ENCODE results near the gene ARHGAP19.

ARHGAP19 gene

DNA sequence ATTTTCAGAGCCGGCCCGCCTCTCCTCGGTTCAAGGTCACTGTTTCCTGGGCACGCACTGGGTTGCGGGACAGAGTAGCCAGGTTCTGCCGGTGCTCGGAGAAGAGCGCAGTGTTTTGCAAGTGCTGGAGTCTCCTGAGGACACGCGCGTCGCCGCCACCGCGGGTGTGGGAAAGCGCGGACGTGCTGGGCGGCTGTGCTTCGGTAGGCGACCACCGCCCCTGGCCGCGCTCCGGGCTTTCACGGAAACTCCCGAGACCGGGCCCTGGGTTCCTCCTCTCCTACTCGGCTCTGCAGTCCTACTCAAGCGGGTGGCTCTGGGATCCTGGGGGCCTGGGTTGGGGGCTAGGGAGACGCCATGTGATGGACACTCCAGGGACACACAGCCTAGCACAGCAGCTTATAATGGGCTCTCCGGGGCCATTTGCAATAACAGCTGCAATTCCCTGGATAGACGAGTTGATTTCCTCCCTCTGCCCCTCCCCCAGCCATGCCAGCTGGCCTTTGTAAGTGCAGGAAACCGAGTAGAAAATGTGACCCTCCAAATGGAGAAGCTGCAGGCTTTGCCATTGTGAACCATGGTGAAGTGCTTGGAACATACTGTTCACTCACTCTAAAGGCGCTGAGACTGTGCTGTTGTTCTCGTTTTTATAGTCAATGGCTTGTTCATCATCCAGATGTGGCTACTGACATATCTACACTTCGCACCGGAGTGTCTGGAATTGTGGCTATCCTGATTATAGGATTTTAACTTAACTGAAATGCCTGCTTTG is 28.8 kb upstream of the ARHGAP19 start:
- ATAC-seq, result no peak
- TF ChIP-seq ARNTL (CRISPR knock-in tag; IDR thresholded peaks at IDR 0.05; ENCODE audit: borderline replicate concordance, low read depth) (no peak), ZNF70 (CRISPR knock-in tag; IDR thresholded peaks at IDR 0.05) (no peak), GLIS3 (CRISPR knock-in tag; IDR thresholded peaks at IDR 0.05) (no peak), ZC3H10 (CRISPR knock-in tag; IDR thresholded peaks at IDR 0.05) (no peak), CSDC2 (CRISPR knock-in tag; IDR thresholded peaks at IDR 0.05) (no peak), RARB (CRISPR knock-in tag; IDR thresholded peaks at IDR 0.05) (no peak), OSR1 (CRISPR knock-in tag; IDR thresholded peaks at IDR 0.05) (no peak), ESRRG (CRISPR knock-in tag; IDR thresholded peaks at IDR 0.05) (no peak), ZFP3 (CRISPR knock-in tag; IDR thresholded peaks at IDR 0.05) (no peak), ZFP30 (CRISPR knock-in tag; IDR thresholded peaks at IDR 0.05) (no peak), CREB5 (CRISPR knock-in tag; IDR thresholded peaks at IDR 0.05; ENCODE audit: low read depth) (no peak), TSHZ2 (CRISPR knock-in tag; IDR thresholded peaks at IDR 0.05) (no peak), ZNF8 (CRISPR knock-in tag; IDR thresholded peaks at IDR 0.05) (no peak), PPARA (CRISPR knock-in tag; IDR thresholded peaks at IDR 0.05; ENCODE audit: borderline replicate concordance) (no peak), BACH2 (CRISPR knock-in tag; IDR thresholded peaks at IDR 0.05; ENCODE audit: borderline replicate concordance) (no peak), TOX (CRISPR knock-in tag; IDR thresholded peaks at IDR 0.05; ENCODE audit: borderline replicate concordance) (no peak), TCF4 (CRISPR knock-in tag; IDR thresholded peaks at IDR 0.05; ENCODE audit: borderline replicate concordance) (no peak), CSRNP3 (CRISPR knock-in tag; IDR thresholded peaks at IDR 0.05) (no peak)
- TF ChIP-seq, protein P1, sequence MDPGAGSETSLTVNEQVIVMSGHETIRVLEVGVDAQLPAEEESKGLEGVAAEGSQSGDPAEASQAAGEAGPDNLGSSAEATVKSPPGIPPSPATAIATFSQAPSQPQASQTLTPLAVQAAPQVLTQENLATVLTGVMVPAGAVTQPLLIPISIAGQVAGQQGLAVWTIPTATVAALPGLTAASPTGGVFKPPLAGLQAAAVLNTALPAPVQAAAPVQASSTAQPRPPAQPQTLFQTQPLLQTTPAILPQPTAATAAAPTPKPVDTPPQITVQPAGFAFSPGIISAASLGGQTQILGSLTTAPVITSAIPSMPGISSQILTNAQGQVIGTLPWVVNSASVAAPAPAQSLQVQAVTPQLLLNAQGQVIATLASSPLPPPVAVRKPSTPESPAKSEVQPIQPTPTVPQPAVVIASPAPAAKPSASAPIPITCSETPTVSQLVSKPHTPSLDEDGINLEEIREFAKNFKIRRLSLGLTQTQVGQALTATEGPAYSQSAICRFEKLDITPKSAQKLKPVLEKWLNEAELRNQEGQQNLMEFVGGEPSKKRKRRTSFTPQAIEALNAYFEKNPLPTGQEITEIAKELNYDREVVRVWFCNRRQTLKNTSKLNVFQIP (CRISPR knock-in tag; IDR thresholded peaks at IDR 0.05; ENCODE audit: borderline replicate concordance, low read depth), result no peak
- TF ChIP-seq, protein P2, sequence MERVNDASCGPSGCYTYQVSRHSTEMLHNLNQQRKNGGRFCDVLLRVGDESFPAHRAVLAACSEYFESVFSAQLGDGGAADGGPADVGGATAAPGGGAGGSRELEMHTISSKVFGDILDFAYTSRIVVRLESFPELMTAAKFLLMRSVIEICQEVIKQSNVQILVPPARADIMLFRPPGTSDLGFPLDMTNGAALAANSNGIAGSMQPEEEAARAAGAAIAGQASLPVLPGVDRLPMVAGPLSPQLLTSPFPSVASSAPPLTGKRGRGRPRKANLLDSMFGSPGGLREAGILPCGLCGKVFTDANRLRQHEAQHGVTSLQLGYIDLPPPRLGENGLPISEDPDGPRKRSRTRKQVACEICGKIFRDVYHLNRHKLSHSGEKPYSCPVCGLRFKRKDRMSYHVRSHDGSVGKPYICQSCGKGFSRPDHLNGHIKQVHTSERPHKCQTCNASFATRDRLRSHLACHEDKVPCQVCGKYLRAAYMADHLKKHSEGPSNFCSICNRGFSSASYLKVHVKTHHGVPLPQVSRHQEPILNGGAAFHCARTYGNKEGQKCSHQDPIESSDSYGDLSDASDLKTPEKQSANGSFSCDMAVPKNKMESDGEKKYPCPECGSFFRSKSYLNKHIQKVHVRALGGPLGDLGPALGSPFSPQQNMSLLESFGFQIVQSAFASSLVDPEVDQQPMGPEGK (CRISPR knock-in tag; IDR thresholded peaks at IDR 0.05; ENCODE audit: borderline replicate concordance), result no peak

- no peak for ATAC-seq
- TF ChIP-seq GLIS3 (CRISPR knock-in tag; IDR thresholded peaks at IDR 0.05) (no peak), ZNF8 (CRISPR knock-in tag; IDR thresholded peaks at IDR 0.05) (no peak)
These were observed 28.1 kb upstream of the ARHGAP19 start for GRCh38 chr10:97320480-97321031.
